Mononuclear cell (primary cell): ENCODE data around the gene RNF182. TPM values are rescaled to one million over a fixed set of nuclear protein-coding genes. Genes with fewer than 3 reads are reported as not detected.

Source experiments
- H3K27me3 ChIP-seq: 2 replicates; pipeline ENCODE4 v1.6.0; 2011; ENCODE audit warnings: low read length, control low read depth; ENCODE audit not compliant: insufficient read depth
- H3K4me1 ChIP-seq: 2 replicates; pipeline ENCODE4 v1.5.1; 2011; ENCODE audit warnings: mild to moderate bottlenecking, low read length, control low read depth; ENCODE audit not compliant: insufficient read depth
- H3K4me3 ChIP-seq: 2 replicates; pipeline ENCODE4 v1.5.1; 2011; ENCODE audit warnings: mild to moderate bottlenecking, low read length, moderate library complexity
- H3K9me3 ChIP-seq: 2 replicates; pipeline ENCODE4 v1.5.1; 2011; ENCODE audit warnings: low read depth, mild to moderate bottlenecking, control low read depth, low read length
- total RNA-seq: library from RNA; depleted of rRNA; stranded (reverse); fragments of >200 nt; gene quantifications from one replicate; pipeline ENCODE4 v1.2.3, GENCODE V29; 2012

Gene RNF182
- total RNA-seq, 1 donor = not detected

GRCh38 chr6:13911337-13911736 lies 13.4 kb upstream of the RNF182 start:
- no peaks in the 10 kb centered on the region for H3K4me1 ChIP-seq
- H3K4me3 ChIP-seq = no peak overlapping the region
- H3K9me3 ChIP-seq = no peaks in the 10 kb centered on the region
- peaks cover 2% of the 10 kb centered on the region for H3K27me3 ChIP-seq

- peaks cover 2% of the 10 kb centered on the region for H3K27me3 ChIP-seq
- no peaks in the 10 kb centered on the region for H3K9me3 ChIP-seq
- H3K4me3 ChIP-seq = no peak overlapping the region
- no peaks in the 10 kb centered on the region for H3K4me1 ChIP-seq
Measured at GRCh38 chr6:13913226-13914001, 11.3 kb upstream of the RNF182 start.

GRCh38 chr6:13914351-13914750 lies 10.4 kb upstream of the RNF182 start:
- no peaks in the 10 kb centered on the region for H3K4me1 ChIP-seq

GRCh38 chr6:13915561-13916229 lies 9.1 kb upstream of the RNF182 start:
- peaks cover 11% of the 10 kb centered on the region for H3K27me3 ChIP-seq
- no peaks in the 10 kb centered on the region for H3K4me1 ChIP-seq
- no peak overlapping the region for H3K4me3 ChIP-seq
- no peaks in the 10 kb centered on the region for H3K9me3 ChIP-seq

More at GRCh38 chr6:13914351-13914750, 10.4 kb upstream of the RNF182 start:
- Histone ChIP-seq H3K27me3 (peaks cover 5% of the 10 kb centered on the region), H3K9me3 (no peaks in the 10 kb centered on the region), H3K4me3 (no peak overlapping the region)

- Histone ChIP-seq H3K9me3 (no peaks in the 10 kb centered on the region), H3K4me3 (no peak overlapping the region), H3K27me3 (peaks cover 14% of the 10 kb centered on the region), H3K4me1 (no peaks in the 10 kb centered on the region)
Measured at GRCh38 chr6:13916230-13916944, 8.4 kb upstream of the RNF182 start.

- H3K27me3 ChIP-seq = peaks cover 19% of the 10 kb centered on the region
- H3K9me3 ChIP-seq = no peaks in the 10 kb centered on the region
- no peak overlapping the region for H3K4me3 ChIP-seq
- no peaks in the 10 kb centered on the region for H3K4me1 ChIP-seq
Measured at GRCh38 chr6:13917141-13917540, 7.6 kb upstream of the RNF182 start.

- H3K9me3 ChIP-seq = no peaks in the 10 kb centered on the region
- no peaks in the 10 kb centered on the region for H3K4me1 ChIP-seq
- H3K27me3 ChIP-seq = peaks cover 34% of the 10 kb centered on the region
Measured at GRCh38 chr6:13918686-13919250, 6.0 kb upstream of the RNF182 start.

GRCh38 chr6:13919861-13920260 lies 4.9 kb upstream of the RNF182 start:
- Histone ChIP-seq H3K4me3 (no peak overlapping the region), H3K27me3 (peaks cover 44% of the 10 kb centered on the region), H3K9me3 (no peaks in the 10 kb centered on the region), H3K4me1 (peaks cover 8% of the 10 kb centered on the region)

More at GRCh38 chr6:13918686-13919250, 6.0 kb upstream of the RNF182 start:
- no peak overlapping the region for H3K4me3 ChIP-seq

GRCh38 chr6:13920552-13920951 lies 4.2 kb upstream of the RNF182 start:
- H3K27me3 ChIP-seq = peaks cover 49% of the 10 kb centered on the region

GRCh38 chr6:13922750-13923149 lies 2.0 kb upstream of the RNF182 start:
- H3K4me3 ChIP-seq = no peak overlapping the region
- H3K4me1 ChIP-seq = peaks cover 16% of the 10 kb centered on the region
- H3K27me3 ChIP-seq = peaks cover 69% of the 10 kb centered on the region
- peaks cover 10% of the 10 kb centered on the region for H3K9me3 ChIP-seq

More at GRCh38 chr6:13920552-13920951, 4.2 kb upstream of the RNF182 start:
- H3K4me3 ChIP-seq = no peak overlapping the region
- peaks cover 14% of the 10 kb centered on the region for H3K4me1 ChIP-seq
- no peaks in the 10 kb centered on the region for H3K9me3 ChIP-seq

GRCh38 chr6:13923527-13924145 lies 1.1 kb upstream of the RNF182 start:
- Histone ChIP-seq H3K4me1 (peaks cover 16% of the 10 kb centered on the region), H3K9me3 (peaks cover 10% of the 10 kb centered on the region), H3K4me3 (no peak overlapping the region), H3K27me3 (peaks cover 76% of the 10 kb centered on the region)

GRCh38 chr6:13924146-13924948 lies 405 bp upstream of the RNF182 start:
- Histone ChIP-seq H3K4me1 (peaks cover 16% of the 10 kb centered on the region), H3K9me3 (peaks cover 10% of the 10 kb centered on the region), H3K4me3 (no peak overlapping the region), H3K27me3 (peaks cover 81% of the 10 kb centered on the region)

- H3K4me1 ChIP-seq = peaks cover 16% of the 10 kb centered on the region
- peaks cover 92% of the 10 kb centered on the region for H3K27me3 ChIP-seq
- H3K4me3 ChIP-seq = no peak overlapping the region
- peaks cover 10% of the 10 kb centered on the region for H3K9me3 ChIP-seq
Measured at GRCh38 chr6:13926378-13926777, 1.6 kb downstream of the RNF182 start.

- peaks cover 10% of the 10 kb centered on the region for H3K9me3 ChIP-seq
- H3K4me3 ChIP-seq = no peak overlapping the region
- peaks cover 16% of the 10 kb centered on the region for H3K4me1 ChIP-seq
- H3K27me3 ChIP-seq = peaks cover 94% of the 10 kb centered on the region
Measured at GRCh38 chr6:13927203-13927602, 2.5 kb downstream of the RNF182 start.
